ENCODE results near the gene ADAM33. TPM values are rescaled to one million over a fixed set of nuclear protein-coding genes. Genes with fewer than 3 reads are reported as not detected.
A peak's percentile ranks its signal among the peaks of the same experiment; 100 is the strongest.

Gene ADAM33, protein sequence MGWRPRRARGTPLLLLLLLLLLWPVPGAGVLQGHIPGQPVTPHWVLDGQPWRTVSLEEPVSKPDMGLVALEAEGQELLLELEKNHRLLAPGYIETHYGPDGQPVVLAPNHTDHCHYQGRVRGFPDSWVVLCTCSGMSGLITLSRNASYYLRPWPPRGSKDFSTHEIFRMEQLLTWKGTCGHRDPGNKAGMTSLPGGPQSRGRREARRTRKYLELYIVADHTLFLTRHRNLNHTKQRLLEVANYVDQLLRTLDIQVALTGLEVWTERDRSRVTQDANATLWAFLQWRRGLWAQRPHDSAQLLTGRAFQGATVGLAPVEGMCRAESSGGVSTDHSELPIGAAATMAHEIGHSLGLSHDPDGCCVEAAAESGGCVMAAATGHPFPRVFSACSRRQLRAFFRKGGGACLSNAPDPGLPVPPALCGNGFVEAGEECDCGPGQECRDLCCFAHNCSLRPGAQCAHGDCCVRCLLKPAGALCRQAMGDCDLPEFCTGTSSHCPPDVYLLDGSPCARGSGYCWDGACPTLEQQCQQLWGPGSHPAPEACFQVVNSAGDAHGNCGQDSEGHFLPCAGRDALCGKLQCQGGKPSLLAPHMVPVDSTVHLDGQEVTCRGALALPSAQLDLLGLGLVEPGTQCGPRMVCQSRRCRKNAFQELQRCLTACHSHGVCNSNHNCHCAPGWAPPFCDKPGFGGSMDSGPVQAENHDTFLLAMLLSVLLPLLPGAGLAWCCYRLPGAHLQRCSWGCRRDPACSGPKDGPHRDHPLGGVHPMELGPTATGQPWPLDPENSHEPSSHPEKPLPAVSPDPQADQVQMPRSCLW
- total RNA-seq: 1 to 10 TPM; 3.0 to 3.3 TPM
- polyA plus RNA-seq (2013, experiment 1 of 2): 7.7 TPM
- polyA plus RNA-seq (2013, experiment 2 of 2): 6.9 TPM
- long read RNA-seq, experiment 1: 0 reads
- long read RNA-seq, experiment 2, partial matches to known transcripts: 1 of 8 reads
- long read RNA-seq, experiment 2, other reads (novel, unspliced or antisense): 7 of 8 reads
- long read RNA-seq, experiment 3, partial matches to known transcripts: 1 of 1 reads
- long read RNA-seq, experiment 3, other reads (novel, unspliced or antisense): 0 of 1 reads
- long read RNA-seq, experiment 4: 0 reads

GRCh38 chr20:3681931-3682781, at the start of gene ADAM33:
ADAM33 (minus strand) TSS chr20:3682010; CDS start chr20:3682004, 6 bp downstream.
- peaks cover 74% of the 10 kb centered on the region for H3K27me3 Mint-ChIP-seq (ENCODE audit: insufficient read depth)
- peak within 1 kb of the TSS; percentile 47 for H3K4me3 Mint-ChIP-seq
- H3K27me3 ChIP-seq (ENCODE audit: control insufficient read depth, insufficient read depth, low read length, poor library complexity, severe bottlenecking): peaks cover 22% of the 10 kb centered on the region
- H3K9ac ChIP-seq (ENCODE audit: extremely low read depth, low read length, poor library complexity, severe bottlenecking): no peak within 1 kb of the TSS
- H3K4me1 Mint-ChIP-seq: peaks cover 4% of the 10 kb centered on the region
- no peak within 1 kb of the TSS for H3K27ac Mint-ChIP-seq
- peak; percentile 20 for TF ChIP-seq CTCF (conservative IDR thresholded peaks at IDR 0.05)
- 22 to 62% methylated on average over 11 to 57 of the region's 65 CpGs for WGBS, 2 experiments (ENCODE audit: insufficient coverage in 1 of 2, insufficient read length in 1 of 2)
- H3K36me3 ChIP-seq (ENCODE audit: control insufficient read depth, insufficient read depth, low read length): no peaks in the 10 kb centered on the region
- H3K4me3 ChIP-seq (ENCODE audit: low read length): no peak within 1 kb of the TSS
- peaks cover 4% of the 10 kb centered on the region for H3K4me1 ChIP-seq (ENCODE audit: control insufficient read depth, insufficient read depth, low read length)
- no peaks in the 10 kb centered on the region for H3K9me3 Mint-ChIP-seq
- DNase-seq: peak; percentile 83
- H3K27ac ChIP-seq (ENCODE audit: low read depth, low read length): no peak within 1 kb of the TSS
- no peaks in the 10 kb centered on the region for H3K36me3 Mint-ChIP-seq (ENCODE audit: low read depth)
- H3K9me3 ChIP-seq (ENCODE audit: control insufficient read depth, low read length): no peaks in the 10 kb centered on the region

GRCh38 chr20:3730803-3731672, 49.2 kb upstream of the ADAM33 start:
- Histone ChIP-seq H3K27me3 (ENCODE audit: control insufficient read depth, insufficient read depth, low read length, poor library complexity, severe bottlenecking) (peaks cover 63% of the 10 kb centered on the region), H3K27ac (ENCODE audit: low read depth, low read length) (no peak overlapping the region), H3K9me3 (ENCODE audit: control insufficient read depth, low read length) (no peaks in the 10 kb centered on the region), H3K4me1 (ENCODE audit: control insufficient read depth, insufficient read depth, low read length) (no peaks in the 10 kb centered on the region), H3K36me3 (ENCODE audit: control insufficient read depth, insufficient read depth, low read length) (no peaks in the 10 kb centered on the region), H3K4me3 (ENCODE audit: low read length) (no peak overlapping the region), H3K9ac (ENCODE audit: extremely low read depth, low read length, poor library complexity, severe bottlenecking) (no peak overlapping the region)
- TF ChIP-seq CTCF (conservative IDR thresholded peaks at IDR 0.05): no peak
- Mint-ChIP-seq H3K36me3 (ENCODE audit: low read depth) (no peaks in the 10 kb centered on the region), H3K27me3 (ENCODE audit: insufficient read depth) (peaks cover 61% of the 10 kb centered on the region), H3K4me3 (no peak overlapping the region), H3K9me3 (no peaks in the 10 kb centered on the region), H3K4me1 (no peaks in the 10 kb centered on the region), H3K27ac (no peak overlapping the region)
- 91 to 93% methylated on average over 7 to 12 of the region's 12 CpGs for WGBS, 2 experiments (ENCODE audit: insufficient coverage in 1 of 2, insufficient read length in 1 of 2)
- DNase-seq: peak; percentile 36
